ENCODE data around the gene TANK. TPM values are rescaled to one million over a fixed set of nuclear protein-coding genes. Genes with fewer than 3 reads are reported as not detected.
"Not testable (repeated sequence)": the region's sequence is repeated elsewhere in the genome, so short reads cannot be mapped to it uniquely, and the experiment has no call there.

TANK gene
- total RNA-seq, 1 donor from 2014 or later: 75.2 TPM

DNA sequence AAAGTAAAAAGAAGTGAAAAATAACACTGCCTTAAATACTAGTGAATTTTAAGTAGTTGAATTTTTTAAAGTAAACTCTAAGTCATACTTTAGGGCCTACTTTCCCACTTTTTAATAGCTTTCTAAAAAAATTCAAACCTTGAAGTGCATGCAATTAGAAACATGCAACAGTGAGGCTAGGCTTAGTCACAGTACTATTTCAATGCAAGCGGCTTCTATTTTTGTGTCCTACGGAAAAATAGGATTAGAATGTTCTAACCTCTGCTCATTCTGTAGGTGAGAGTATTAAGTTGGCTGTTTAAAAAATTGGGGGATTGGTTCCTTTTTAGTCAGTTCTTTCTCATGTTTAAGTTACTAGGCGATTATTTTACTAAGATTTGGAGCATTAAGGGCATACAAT, 108.9 kb downstream of the TANK start:
- no peak for DNase-seq (ENCODE audit: low read depth, low spot score)

DNA sequence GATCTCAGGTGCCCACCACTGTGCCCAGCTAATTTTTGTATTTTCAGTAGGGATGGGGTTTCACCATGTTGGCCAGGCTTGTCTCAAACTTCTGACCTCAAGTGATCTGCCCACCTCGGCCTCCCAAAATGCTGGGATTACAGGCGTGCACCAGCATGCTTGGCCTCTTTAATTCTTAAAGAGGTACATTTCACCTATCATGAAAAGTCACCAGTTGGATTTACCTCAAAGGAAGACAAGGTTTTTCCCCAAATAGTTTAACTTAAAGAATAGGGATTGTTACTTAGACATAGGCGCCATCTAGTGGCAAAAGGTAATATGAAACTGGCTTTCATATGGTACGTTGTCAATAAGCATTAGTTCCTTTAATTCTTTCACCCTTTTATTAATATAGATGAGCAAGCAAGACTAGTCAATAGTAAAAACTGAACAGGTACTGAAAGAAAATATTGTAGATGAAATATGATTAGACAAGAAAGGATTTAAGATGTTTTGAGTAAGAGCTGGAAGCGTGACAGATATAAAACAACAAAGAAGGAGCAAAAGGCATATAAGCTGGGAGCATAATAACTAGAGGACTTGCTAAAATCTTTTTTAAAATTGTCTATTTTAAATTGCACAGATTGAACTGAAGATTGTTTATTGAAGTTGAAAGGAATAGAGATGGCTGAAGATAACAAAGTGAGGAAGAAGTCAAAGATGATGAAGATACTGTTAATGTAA, 113.0 kb downstream of the TANK start:
- no peak for DNase-seq (ENCODE audit: low read depth, low spot score)

DNA sequence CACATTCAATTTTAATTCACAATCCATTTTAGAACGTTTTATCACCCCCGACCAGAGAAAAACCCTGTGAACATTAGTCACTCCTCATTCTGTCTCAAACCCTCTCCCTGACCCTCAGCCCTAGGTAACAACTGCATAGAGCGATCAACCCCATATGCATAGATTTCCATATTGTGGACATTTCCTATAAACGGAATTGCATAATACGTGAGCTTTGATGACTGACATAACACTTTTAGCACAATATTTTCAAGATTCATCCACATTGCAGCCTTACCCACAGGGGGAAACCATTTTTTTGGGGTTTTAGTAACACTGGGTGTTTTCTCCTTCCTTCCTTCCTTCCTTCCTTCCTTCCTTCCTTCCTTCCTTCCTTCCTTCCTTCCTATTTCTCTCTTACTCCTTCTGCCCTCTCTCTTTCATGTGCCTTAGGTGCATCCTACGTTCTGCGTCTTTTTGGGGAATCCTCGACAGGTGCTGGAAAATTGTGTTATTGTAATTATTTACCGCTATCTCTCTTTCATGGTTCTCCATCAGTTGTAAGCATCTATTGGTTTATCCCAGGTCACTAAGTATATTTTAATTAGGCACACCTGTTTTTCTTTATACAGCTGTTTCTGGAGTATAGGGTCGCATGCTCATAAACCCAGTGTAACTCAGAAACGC, 118.5 kb downstream of the TANK start:
- DNase-seq (ENCODE audit: low read depth, low spot score): not testable (repeated sequence)

DNA sequence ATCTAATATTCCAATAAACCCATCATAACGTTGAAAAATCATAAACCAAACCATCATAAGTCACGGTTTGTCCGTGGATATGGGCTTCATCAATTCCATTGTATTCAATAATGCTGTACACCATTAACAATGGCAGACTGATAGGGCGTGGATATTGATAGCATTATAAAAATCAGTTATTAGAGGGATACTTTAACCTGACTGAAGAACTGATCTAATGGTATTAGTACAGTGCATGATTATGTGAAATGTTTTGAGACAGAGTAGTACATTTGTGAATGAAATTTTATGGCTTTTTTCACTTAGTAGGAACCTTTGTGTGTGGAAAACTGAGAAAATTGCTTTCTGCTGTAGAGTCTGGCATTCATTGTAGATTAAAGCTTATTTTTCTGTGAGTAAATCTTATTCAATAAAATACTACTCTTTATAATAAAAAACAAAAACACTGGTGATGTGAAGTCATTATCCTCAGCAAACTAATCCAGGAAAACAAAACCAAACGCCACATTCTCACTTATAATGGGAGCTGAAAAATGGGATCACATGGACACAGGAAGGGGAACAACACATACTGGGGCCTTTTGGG, 119.1 kb downstream of the TANK start:
- not testable (repeated sequence) for DNase-seq (ENCODE audit: low read depth, low spot score)

DNA sequence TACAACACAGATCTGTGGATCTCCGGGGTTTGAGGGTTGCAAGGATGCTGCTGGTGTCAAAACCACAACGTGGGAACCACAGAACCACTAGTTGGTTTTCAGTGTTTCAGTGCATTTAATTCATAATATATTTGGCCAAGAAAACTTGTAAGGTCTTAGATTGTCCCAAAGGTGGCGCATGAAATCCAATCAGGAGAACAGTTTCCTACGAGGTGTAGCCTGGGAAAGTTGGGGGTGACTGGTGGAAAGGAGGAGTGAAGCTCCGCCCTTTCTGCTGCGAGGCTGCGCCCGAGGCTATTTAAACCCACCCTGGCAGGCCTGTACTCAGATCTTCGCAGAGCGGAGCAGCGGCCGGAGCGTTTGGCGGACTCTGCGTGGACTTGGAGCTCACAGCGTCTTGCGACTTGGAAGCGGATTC, 120.7 kb downstream of the TANK start:
- not testable (repeated sequence) for DNase-seq (ENCODE audit: low read depth, low spot score)

DNA sequence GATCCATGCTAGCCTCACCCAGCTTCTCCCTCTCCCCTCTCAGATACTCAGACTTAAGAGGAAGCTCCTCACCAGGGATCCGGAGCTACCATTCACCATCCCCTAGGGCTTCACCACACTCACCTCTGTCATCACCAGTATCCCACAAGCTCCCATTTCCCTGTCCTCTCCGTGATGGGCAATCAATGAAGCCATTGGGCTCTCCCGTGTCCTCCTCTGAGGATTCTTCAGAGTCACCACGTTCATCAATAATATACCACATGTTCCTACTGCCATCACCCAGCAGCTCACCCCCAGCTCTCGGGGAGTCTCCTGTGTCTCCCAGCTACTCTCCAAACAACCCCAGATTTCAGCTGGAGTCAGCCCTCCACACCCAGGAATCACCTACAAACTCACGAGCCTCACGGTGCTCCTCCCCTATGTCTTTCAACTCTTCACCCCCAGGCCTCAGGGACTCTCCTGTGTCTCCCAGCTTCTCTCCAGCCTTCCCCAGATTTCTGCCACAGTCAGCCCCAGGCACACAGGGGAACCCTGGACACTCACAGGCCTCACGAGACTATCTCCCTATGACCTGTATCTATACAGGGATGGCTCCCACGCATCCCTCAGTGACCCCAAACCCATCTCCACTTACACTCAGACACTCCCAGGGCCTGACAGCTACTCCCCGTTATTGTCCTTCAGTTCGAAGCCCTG, 121.5 kb downstream of the TANK start:
- not testable (repeated sequence) for DNase-seq (ENCODE audit: low read depth, low spot score)

DNA sequence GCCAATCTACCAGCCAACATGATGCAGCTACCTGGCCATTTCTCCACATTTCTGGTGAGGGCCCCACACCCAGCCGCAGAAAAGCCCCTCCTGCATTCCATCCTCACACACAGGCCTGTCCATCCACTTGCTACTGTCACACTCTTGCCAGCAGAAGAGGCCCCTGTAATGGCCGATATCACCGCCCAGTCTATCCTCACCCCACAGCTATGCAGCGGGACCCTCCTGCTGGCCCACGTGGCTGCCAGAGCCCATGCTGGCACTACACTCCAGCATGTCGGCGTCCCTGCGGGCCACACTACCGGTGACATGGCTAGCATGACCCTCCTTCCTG, 122.0 kb downstream of the TANK start:
- DNase-seq (ENCODE audit: low read depth, low spot score): not testable (repeated sequence)

DNA sequence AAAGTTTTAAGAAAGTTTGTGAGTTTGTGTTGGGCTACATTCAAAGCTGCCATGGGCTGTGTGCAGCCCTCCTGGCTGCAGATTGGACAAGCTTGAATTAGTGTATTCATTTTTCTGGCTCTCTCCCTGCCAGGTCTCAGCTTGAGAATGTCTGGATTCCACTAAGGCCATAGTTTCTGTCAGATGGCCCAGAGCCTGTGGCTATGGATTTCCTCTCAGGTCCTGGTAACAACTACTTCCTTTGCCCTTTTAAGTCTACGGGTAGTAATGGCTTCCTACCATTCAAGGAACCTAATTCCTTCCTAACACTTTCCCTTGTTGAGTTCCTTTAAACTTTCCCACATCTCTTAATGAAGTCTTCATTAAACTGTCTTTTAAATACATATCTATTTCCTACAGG, 123.7 kb downstream of the TANK start:
- DNase-seq (ENCODE audit: low read depth, low spot score): no peak

Other genes with a start within 250 kb of the TANK start
- gene PSMD14, start 148.0 kb downstream of the TANK start, total RNA-seq: 115 and 144 TPM in 2 replicates